ENCODE results near the gene CD46. TPM values are rescaled to one million over a fixed set of nuclear protein-coding genes. Genes with fewer than 3 reads are reported as not detected.

CD46 gene
- total RNA-seq, 1 experiment from 2014 or later, result 86.4 TPM

DNA sequence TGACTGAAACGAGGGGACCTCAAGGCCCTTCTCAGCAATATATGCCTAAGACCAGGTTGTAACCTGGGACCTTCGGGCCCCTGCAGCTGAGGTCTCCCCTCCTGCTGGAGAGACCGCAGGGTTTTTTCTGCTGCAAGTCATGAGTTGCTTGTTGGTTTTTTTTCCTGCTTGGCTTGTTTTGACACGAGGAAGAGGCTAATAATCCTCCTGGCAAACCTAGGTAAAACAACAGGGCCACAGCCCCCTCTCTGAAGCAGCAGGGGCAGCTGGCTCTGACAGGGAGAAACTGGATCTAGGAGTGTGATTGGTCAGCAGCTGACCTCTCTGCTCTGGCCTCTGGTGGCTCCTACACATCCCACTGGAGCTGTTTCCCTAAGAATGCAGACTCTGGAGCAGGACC, 90.0 kb downstream of the CD46 start:
- Histone ChIP-seq H3K9me3 (no peaks in the 10 kb centered on the region), H3K4me3 (no peak overlapping the region), H3K27me3 (no peaks in the 10 kb centered on the region), H3K36me3 (peaks cover 5% of the 10 kb centered on the region)
- no peak for DNase-seq

DNA sequence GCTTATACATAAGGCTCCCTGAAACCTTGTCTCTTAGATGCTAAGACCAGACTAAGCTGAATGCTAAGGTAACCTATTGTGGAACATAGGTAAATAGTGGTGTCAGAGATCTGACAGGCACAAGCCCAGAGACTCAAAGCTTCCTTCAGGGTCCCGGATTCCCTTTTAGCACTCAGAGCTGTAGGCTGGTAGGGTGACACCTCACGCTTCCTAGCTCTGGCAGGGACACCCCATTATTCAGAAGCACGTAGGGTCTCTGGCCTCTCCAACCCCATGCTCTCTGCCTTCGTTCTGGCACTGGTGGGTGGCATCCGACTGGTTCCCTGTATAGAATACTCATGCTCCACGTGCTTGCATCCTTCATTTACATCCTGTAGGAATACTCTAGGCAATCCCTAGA, 90.7 kb downstream of the CD46 start:
- H3K4me3 ChIP-seq, result no peak overlapping the region
- DNase-seq, result no peak
- peaks cover 5% of the 10 kb centered on the region for H3K36me3 ChIP-seq
- no peaks in the 10 kb centered on the region for H3K27me3 ChIP-seq
- no peaks in the 10 kb centered on the region for H3K9me3 ChIP-seq

DNA sequence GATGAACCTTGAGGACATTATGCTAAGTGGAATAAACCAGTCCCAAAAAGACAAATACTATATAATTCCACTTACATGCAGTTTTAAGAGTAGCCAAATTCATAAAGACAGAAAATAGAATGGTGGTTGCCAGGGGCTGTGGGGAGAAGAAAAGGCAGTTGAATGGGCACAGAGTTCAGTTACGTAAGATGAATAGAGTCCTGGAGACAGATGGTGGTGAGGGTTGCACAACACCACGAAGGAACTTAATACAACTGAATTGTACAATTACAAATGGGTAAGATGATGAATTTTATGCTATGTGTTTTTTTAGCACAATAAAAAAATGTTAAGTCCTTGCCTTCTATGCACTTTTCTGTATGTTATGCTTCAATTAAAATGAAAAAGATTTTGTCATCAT, 92.5 kb downstream of the CD46 start:
- DNase-seq, result no peak
- peaks cover 5% of the 10 kb centered on the region; the same call in 1 of the 2 replicates for H3K36me3 ChIP-seq
- H3K9me3 ChIP-seq, result no peaks in the 10 kb centered on the region
- no peak overlapping the region for H3K4me3 ChIP-seq
- H3K27me3 ChIP-seq, result no peaks in the 10 kb centered on the region

Other genes starting within 250 kb of the CD46 start
- not detected in 2 replicates for gene CR1L, start 106.9 kb upstream of the CD46 start, total RNA-seq (2014; rRNA removed; shearing (Covaris generic); ENCODE audit: low replicate concordance)
- 0.53 TPM in 1 of 2 replicates, not detected in the other for gene CD34, start 159.1 kb downstream of the CD46 start, total RNA-seq (2014; rRNA removed; shearing (Covaris generic); ENCODE audit: low replicate concordance)